ACC112 (cell line): Measurements from ENCODE around the gene SLC5A3.

ENCODE experiments used
- H2AFZ ChIP-seq: fragments of 200-600 bp; sonication (generic); one replicate; pipeline ENCODE4 v1.6.0; 2017; ENCODE audit warnings: antibody characterized with exemption, low read length; ENCODE audit not compliant: unreplicated experiment
- H3K27ac ChIP-seq: fragments of 200-600 bp; sonication (generic); 2 replicates; pipeline ENCODE4 v1.5.1; 2014; ENCODE audit warnings: low read depth, mild to moderate bottlenecking, antibody characterized with exemption, low read length, moderate library complexity
- H3K27me3 ChIP-seq: fragments of 200-600 bp; sonication (generic); 2 replicates; pipeline ENCODE4 v1.6.1; 2014; ENCODE audit warnings: mild to moderate bottlenecking, antibody characterized with exemption, low read length, moderate library complexity, mixed read lengths; ENCODE audit not compliant: insufficient read depth
- H3K36me3 ChIP-seq: fragments of 200-600 bp; sonication (generic); 2 replicates; pipeline ENCODE4 v1.6.1; 2016; ENCODE audit warnings: mild to moderate bottlenecking, antibody characterized with exemption, low read length, moderate library complexity, mixed read lengths; ENCODE audit not compliant: insufficient read depth
- H3K4me1 ChIP-seq: fragments of 200-600 bp; sonication (generic); one replicate; pipeline ENCODE4 v1.6.1; 2016; ENCODE audit warnings: low read length, mixed read lengths; ENCODE audit not compliant: insufficient read depth, unreplicated experiment, control insufficient read depth
- H3K4me3 ChIP-seq: fragments of 200-600 bp; sonication (generic); 2 replicates; pipeline ENCODE4 v1.5.1; 2014; ENCODE audit warnings: mild to moderate bottlenecking, low read depth, low read length
- H3K79me2 ChIP-seq: fragments of 200-600 bp; sonication (generic); one replicate; pipeline ENCODE4 v1.6.0; 2016; ENCODE audit warnings: low read length; ENCODE audit not compliant: control insufficient read depth, unreplicated experiment, insufficient read depth

Gene SLC5A3

GRCh38 chr21:34072145-34073031, 990 bp upstream of the SLC5A3 start:
- H3K36me3 ChIP-seq, result no peaks in the 10 kb centered on the region
- H3K4me3 ChIP-seq, result peak overlapping the region; percentile 72
- peaks cover 32% of the 10 kb centered on the region for H3K79me2 ChIP-seq
- peak overlapping the region; percentile 34 for H2AFZ ChIP-seq
- no peak overlapping the region for H3K27ac ChIP-seq
- H3K4me1 ChIP-seq, result peaks cover 16% of the 10 kb centered on the region
- H3K27me3 ChIP-seq, result no peaks in the 10 kb centered on the region

- H3K4me1 ChIP-seq, result peaks cover 30% of the 10 kb centered on the region
- peak overlapping the region; percentile 89 for H2AFZ ChIP-seq
- no peaks in the 10 kb centered on the region for H3K27me3 ChIP-seq
- peak overlapping the region; percentile 27; the same call in 1 of the 2 replicates for H3K27ac ChIP-seq
- peaks cover 4% of the 10 kb centered on the region for H3K36me3 ChIP-seq
- peak overlapping the region; percentile 94 for H3K4me3 ChIP-seq
- peaks cover 42% of the 10 kb centered on the region for H3K79me2 ChIP-seq
Measured at GRCh38 chr21:34073749-34074282, 438 bp downstream of the SLC5A3 start.

- peak overlapping the region; percentile 89 for H2AFZ ChIP-seq
- H3K4me1 ChIP-seq, result peaks cover 33% of the 10 kb centered on the region
- H3K27ac ChIP-seq, result no peak overlapping the region
- H3K27me3 ChIP-seq, result no peaks in the 10 kb centered on the region
- H3K4me3 ChIP-seq, result peak overlapping the region; percentile 94
- peaks cover 46% of the 10 kb centered on the region for H3K79me2 ChIP-seq
- H3K36me3 ChIP-seq, result peaks cover 5% of the 10 kb centered on the region
Measured at GRCh38 chr21:34074283-34075090, 1.1 kb downstream of the SLC5A3 start.

GRCh38 chr21:34075091-34075425, 1.7 kb downstream of the SLC5A3 start:
- Histone ChIP-seq H2AFZ (no peak overlapping the region), H3K4me1 (peaks cover 33% of the 10 kb centered on the region), H3K27ac (no peak overlapping the region), H3K27me3 (no peaks in the 10 kb centered on the region), H3K36me3 (peaks cover 5% of the 10 kb centered on the region), H3K79me2 (peaks cover 52% of the 10 kb centered on the region), H3K4me3 (peak overlapping the region; percentile 94)

- Histone ChIP-seq H3K79me2 (peaks cover 61% of the 10 kb centered on the region), H3K36me3 (peaks cover 11% of the 10 kb centered on the region), H2AFZ (no peak overlapping the region)
Measured at GRCh38 chr21:34075760-34076660, 2.6 kb downstream of the SLC5A3 start.

GRCh38 chr21:34076835-34077234, 3.5 kb downstream of the SLC5A3 start:
- Histone ChIP-seq H3K4me3 (no peak overlapping the region), H3K36me3 (peaks cover 15% of the 10 kb centered on the region), H3K4me1 (peaks cover 40% of the 10 kb centered on the region), H3K79me2 (peaks cover 64% of the 10 kb centered on the region), H3K27ac (no peak overlapping the region), H2AFZ (no peak overlapping the region), H3K27me3 (no peaks in the 10 kb centered on the region)

More at GRCh38 chr21:34075760-34076660, 2.6 kb downstream of the SLC5A3 start:
- no peaks in the 10 kb centered on the region for H3K27me3 ChIP-seq
- no peak overlapping the region for H3K27ac ChIP-seq
- H3K4me1 ChIP-seq, result peaks cover 39% of the 10 kb centered on the region
- peak overlapping the region; percentile 94 for H3K4me3 ChIP-seq

- H3K4me3 ChIP-seq, result no peak overlapping the region
- H3K4me1 ChIP-seq, result peaks cover 40% of the 10 kb centered on the region
- peaks cover 75% of the 10 kb centered on the region for H3K79me2 ChIP-seq
- H2AFZ ChIP-seq, result no peak overlapping the region
- peaks cover 15% of the 10 kb centered on the region for H3K36me3 ChIP-seq
- no peak overlapping the region for H3K27ac ChIP-seq
- H3K27me3 ChIP-seq, result no peaks in the 10 kb centered on the region
Measured at GRCh38 chr21:34077888-34078287, 4.5 kb downstream of the SLC5A3 start.

GRCh38 chr21:34078915-34079314, 5.5 kb downstream of the SLC5A3 start:
- peaks cover 84% of the 10 kb centered on the region for H3K79me2 ChIP-seq
- H3K27me3 ChIP-seq, result no peaks in the 10 kb centered on the region
- no peak overlapping the region for H3K27ac ChIP-seq
- peaks cover 40% of the 10 kb centered on the region for H3K4me1 ChIP-seq
- no peak overlapping the region for H3K4me3 ChIP-seq
- H3K36me3 ChIP-seq, result peaks cover 15% of the 10 kb centered on the region
- H2AFZ ChIP-seq, result no peak overlapping the region

GRCh38 chr21:34080710-34081109, 7.3 kb downstream of the SLC5A3 start:
- H3K4me1 ChIP-seq, result peaks cover 28% of the 10 kb centered on the region
- H3K27ac ChIP-seq, result no peak overlapping the region
- peaks cover 79% of the 10 kb centered on the region for H3K79me2 ChIP-seq
- peaks cover 18% of the 10 kb centered on the region for H3K36me3 ChIP-seq
- H3K4me3 ChIP-seq, result no peak overlapping the region
- H3K27me3 ChIP-seq, result no peaks in the 10 kb centered on the region
- H2AFZ ChIP-seq, result no peak overlapping the region

GRCh38 chr21:34082769-34083168, 9.4 kb downstream of the SLC5A3 start:
- Histone ChIP-seq H3K79me2 (peaks cover 84% of the 10 kb centered on the region), H2AFZ (no peak overlapping the region), H3K27ac (no peak overlapping the region), H3K4me1 (peaks cover 20% of the 10 kb centered on the region), H3K4me3 (no peak overlapping the region), H3K27me3 (no peaks in the 10 kb centered on the region), H3K36me3 (peaks cover 18% of the 10 kb centered on the region)
